GM19455 (cell line): Measurements from ENCODE around the gene MFNG.
"Not testable (repeated sequence)": the region's sequence is repeated elsewhere in the genome, so short reads cannot be mapped to it uniquely, and the experiment has no call there.

Experiments used
- ATAC-seq: cut with Tn5 transposase; IDR thresholded peaks from one replicate; pipeline ENCODE4 v1.9.1; 2021; ENCODE audit not compliant: unreplicated experiment

The MFNG gene

GRCh38 chr22:37476389-37477329 is 9.5 kb downstream of the MFNG start:
- no peak for ATAC-seq

DNA sequence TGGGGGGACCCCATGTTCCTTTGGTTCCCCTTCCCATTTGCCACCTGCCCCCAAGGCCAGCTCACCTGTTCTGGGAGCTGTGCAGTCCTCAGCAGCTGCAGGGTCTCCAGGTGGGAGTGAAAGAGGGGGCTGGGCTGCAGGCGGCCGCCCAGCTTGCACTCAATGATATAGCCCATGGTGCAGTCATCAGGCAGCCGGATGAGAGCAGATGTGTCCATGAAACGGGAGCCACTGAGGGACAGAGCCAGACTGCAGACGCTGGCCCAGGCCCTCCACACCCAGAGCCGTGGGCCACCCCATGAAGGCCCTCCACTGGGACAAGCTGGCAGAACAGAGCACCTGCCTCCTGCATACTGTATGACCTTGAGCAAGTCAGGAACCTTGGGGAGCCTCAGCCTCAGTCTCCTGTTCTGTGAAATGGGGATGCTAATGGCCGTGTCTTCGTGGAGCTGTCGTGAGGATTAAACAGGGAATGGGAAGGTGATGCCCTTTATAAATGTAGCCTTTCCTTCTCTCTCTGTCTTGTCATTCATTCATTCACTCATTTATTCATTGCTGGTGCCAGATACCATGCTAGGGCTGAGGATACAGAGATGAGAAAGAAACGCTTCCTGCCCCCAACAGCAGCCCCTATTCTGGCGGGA is 11.6 kb downstream of the MFNG start:
- ATAC-seq = no peak

GRCh38 chr22:37473437-37473946 is 12.7 kb downstream of the MFNG start:
- ATAC-seq = no peak

DNA sequence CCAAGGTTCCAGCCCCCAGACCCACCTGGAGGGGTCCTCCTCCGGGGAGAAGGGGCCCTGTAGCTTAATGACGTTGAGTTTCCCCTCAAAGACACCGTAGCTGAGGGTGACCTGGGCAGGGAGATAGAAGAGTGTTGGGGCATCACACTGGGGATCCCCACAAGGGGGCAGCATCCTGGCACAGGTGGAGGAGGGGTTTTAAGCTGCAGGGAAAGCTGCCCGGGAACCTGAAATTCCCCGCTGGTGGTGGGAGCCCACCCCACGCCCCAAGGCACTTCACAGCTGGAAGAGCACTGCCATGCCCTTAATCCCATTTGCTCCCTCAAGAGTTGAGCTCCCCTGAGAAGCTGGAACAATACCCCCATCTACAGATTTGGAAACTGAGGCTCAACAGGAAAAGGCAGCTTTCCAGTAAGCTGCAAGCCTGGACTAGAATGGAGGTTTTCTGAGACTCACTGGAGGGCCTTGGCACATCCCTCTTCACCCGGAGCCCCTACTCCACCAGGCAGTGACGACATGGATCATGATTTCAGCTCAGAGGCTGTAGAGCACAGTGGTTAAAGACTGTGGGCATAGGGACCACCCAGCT is 13.7 kb downstream of the MFNG start:
- no peak for ATAC-seq

GRCh38 chr22:37471727-37472417 is 14.3 kb downstream of the MFNG start:
- no peak for ATAC-seq

DNA sequence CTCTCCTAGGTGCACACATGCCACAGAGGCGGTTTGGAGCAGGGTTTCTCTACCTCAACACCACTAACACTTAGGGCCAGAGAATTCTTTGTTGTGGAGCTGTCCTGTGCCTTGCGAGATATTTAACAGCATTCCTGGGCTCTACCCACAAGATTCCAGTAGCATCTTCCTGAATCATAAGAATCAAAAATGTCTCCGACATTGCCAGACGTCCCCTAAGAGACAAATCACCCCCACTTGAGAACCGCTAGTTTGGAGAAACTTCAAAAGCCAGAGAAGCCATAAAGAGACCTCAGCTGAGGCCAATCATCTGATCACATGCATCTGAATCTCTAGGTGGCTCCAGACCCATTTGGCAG is 16.1 kb downstream of the MFNG start:
- ATAC-seq = no peak

DNA sequence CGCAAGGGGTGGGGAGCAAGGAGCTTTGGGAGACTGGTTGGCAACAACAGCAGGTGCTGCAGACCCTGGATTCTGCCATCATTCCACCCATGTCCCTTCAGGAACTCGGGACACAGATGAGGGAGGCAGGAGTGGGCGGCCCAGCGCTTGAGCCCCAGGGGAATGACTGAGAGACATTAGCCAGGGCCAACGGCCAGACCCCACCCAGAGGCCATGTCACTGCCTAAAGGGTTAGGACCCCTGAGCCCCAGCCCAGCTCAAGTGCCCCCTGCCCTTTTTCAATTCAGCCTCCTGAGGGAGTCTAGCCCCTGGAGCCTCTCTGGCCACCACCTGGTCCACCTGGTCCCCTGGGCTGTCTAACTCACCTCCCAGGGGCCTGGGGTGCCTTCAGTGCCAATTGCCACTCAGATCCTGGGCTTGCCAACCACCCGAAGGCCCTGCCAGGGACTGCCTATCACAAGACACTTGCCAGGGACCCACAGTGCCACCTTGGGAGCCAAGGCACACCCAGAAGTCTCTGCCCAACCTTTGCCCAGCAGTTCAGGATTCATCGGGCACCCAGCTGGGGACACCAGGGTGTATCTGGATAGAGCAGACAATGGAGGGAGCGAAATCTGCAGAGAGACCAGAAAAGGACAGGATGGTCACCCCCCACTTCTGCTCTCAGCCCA is 16.6 kb downstream of the MFNG start:
- ATAC-seq = no peak

- not testable (repeated sequence) for ATAC-seq
These were observed 17.9 kb downstream of the MFNG start for GRCh38 chr22:37468201-37468695.

DNA sequence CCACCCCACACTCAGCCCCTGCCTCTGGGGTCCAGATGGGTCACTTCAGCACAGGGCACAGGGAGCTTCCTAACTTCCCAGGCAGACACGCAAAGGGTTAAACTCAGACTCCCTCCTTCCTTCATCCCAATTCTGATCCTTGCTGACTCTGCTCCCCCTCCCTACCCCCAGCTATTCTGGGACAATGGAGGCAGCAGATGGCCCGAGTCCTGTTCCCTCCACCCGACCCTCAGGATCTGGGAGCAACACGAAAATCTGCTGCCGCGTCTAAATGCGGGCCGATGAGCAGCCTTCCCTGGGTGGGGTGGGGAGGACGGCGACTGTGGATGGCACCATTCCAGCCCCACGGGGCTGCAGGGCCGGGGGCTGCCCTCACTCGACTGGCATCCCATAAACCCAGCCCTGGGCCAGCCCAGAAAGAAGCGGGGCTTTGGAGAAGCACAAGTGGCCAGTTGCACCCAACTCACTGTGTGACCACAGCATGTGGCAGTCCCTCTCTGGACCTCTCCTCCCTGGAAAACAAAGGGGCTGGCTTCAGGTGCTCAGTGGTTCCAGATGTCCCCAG is 18.7 kb downstream of the MFNG start:
- ATAC-seq = no peak

- no peak for ATAC-seq
These were observed 22.0 kb downstream of the MFNG start for GRCh38 chr22:37464181-37464580.

- no peak for ATAC-seq
These were observed 23.2 kb downstream of the MFNG start for GRCh38 chr22:37462983-37463382.

DNA sequence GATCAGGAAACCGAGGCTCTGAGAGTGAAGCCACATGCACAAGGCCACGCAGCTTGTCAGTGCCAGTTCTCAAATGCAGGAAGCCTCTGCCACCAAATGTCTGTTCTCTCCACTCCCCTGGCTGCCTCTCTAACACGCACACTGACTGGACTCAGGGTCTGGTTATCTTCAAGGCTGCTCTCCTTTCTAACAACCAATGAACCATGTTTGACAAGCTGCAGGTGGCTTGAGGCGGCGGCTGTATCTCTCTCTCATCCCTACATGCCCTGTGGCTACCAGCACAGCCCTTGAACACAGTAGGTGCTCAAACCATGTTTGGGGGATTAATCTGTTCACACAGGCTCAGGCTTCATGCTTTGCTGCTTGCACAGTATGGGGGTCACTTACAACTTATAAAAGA is 23.7 kb downstream of the MFNG start:
- no peak for ATAC-seq

DNA sequence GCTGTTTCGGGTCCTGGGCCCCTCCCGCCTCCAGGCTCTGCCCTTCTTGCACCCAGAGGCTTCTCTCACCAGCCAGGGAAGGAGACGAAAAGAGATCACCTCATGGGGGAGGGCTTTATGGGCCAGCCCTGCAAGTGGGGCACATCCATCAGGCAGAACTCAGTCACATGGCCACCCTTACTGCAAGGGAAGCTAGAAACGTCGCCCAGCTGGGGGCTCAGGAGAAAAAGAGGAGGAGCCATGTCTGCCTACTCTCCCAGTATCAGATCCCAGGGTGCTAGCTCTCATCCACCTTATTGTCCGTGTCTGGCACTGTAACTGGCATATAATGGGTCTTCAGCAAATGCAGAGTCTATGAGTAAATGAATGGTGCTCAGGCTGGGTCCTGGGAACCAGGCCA is 24.2 kb downstream of the MFNG start:
- ATAC-seq = no peak

DNA sequence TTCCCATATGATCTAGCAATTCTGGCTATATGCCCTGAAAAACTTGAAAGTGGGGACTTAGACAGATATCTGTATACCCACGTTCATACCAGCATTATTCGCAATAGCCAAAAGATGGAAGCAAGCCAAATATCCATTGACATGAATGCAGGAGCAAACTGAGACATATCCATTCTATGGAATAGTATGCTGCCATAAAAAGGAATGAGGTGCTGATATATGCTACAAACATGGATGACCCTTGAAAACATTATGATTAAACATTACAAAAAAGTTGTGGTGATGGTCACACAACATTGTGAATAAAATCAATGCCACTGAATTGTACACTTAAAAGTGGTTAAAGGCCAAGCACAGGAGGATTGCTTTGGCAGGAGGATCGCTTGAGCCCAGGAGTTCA is 25.5 kb downstream of the MFNG start:
- ATAC-seq = no peak

GRCh38 chr22:37459206-37459605 is 27.0 kb downstream of the MFNG start:
- ATAC-seq = no peak

DNA sequence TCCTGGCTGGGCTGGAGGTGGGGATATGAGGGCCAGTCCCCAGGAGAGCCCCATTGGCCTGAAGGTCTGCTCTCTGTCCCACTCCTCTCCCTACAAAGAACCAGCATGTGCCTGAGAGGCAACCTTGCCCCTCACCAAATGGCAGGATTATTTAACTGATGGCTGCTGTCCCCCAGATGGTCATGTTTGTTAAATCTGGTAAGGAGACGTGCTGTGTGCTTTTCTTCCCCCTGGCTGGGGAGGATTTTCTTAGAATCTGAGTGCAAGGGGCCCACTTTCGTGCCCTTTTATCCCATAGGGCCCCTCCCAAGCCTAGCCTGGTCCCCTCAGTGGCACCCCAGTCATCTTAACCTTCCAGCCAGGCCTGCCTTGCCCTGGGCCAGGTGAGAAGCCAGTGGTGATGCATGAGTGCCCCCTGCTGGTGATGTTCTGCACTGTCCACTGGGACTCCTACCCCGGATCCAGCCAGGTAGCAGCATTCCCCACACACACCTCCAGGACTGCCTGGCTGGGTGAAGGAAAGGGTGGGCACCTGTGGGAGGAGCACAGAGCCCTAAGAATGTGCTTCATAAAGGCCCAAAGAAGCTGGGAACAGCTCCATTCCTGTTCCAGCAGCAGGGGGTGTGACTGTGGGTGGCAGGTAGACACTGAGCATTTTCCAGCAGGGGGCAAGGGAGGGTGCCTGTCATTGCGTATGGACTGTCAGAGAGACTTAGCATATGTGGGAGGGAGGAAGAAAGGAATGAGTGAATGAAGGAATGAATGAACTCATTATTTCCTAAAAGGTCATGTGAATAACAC is 28.9 kb downstream of the MFNG start:
- ATAC-seq = no peak

DNA sequence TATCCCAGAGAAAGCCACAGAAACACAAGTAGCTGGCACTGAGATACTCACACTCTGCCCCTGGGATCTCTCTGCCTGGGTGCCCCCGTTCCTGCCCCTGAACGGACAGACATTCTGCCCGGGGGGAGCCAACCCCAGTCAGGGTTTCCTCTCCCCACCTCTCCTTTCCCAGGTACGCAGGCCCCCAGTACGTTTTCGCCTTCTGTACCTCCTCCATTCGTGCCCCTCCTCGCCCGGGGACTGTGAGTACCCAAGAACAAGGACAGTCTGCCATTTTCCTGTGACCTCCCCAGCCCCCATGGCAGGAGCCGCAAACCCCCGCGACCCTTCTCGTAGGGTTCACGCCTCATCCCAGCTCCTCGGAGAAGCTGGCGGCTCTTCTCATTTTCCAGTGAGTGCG is 29.8 kb downstream of the MFNG start:
- no peak for ATAC-seq

- no peak for ATAC-seq
These were observed 30.3 kb downstream of the MFNG start for GRCh38 chr22:37455896-37456295.
